LNCaP clone FGC (cell line): ENCODE measurements around the gene NUP210.

Experiments used
- DNase-seq: peaks from one replicate; pipeline ENCODE4 v3.0.0-alpha.2; 2011; ENCODE audit warnings: low read depth
- H3K4me3 ChIP-seq: 2 replicates; pipeline ENCODE4 v1.5.1; 2011; ENCODE audit warnings: mild to moderate bottlenecking, low read depth, low read length, control low read depth
- CTCF ChIP-seq: IDR thresholded peaks from 2 replicates; pipeline ENCODE4 v1.5.1; 2012; ENCODE audit warnings: mild to moderate bottlenecking; ENCODE audit not compliant: control insufficient read depth, insufficient read depth; ENCODE audit errors: extremely low read depth

Gene NUP210

GRCh38 chr3:13268120-13268519, 152.0 kb downstream of the NUP210 start:
- TF ChIP-seq CTCF, result no peak
- H3K4me3 ChIP-seq, result no peak overlapping the region
- no peak for DNase-seq

- no peak for DNase-seq
- H3K4me3 ChIP-seq, result no peak overlapping the region
- TF ChIP-seq CTCF, result no peak
Observed at GRCh38 chr3:13266651-13267362, 153.3 kb downstream of the NUP210 start.
